Calu3 (cell line): ENCODE data around the gene RPTOR. TPM values are rescaled to one million over a fixed set of nuclear protein-coding genes. Genes with fewer than 3 reads are reported as not detected.
A peak's percentile ranks its signal among the peaks of the same experiment; 100 is the strongest.

Experiments used
- Bru-seq: library from RNA; stranded (reverse); fragments of 400-500 nt; gene quantifications from one replicate; lab custom pipeline; 2021; lab: Mats Ljungman, UMichigan
- BruChase-seq, 2 experiments: library from RNA; stranded (reverse); fragments of 400-500 nt; gene quantifications; one replicate each; lab custom pipeline; 2021; lab: Mats Ljungman, UMichigan
- BruUV-seq: library from RNA; stranded (reverse); fragments of 400-500 nt; replicated peaks from 2 replicates; lab custom pipeline; 2021; lab: Mats Ljungman, UMichigan
- CTCF ChIA-PET: fragments of 300-600 bp; sonication (Branson Sonifier 250); formaldehyde crosslinking; loops from one replicate; lab custom pipeline; 2022; ENCODE audit warnings: antibody characterized with exemption; lab: Charles Lee
- DNase-seq: peaks from one replicate; pipeline ENCODE4 v3.0.0; 2022
- H3K27ac Mint-ChIP-seq: one replicate; pipeline ENCODE4 v1.8.0; 2022; ENCODE audit warnings: mixed read lengths; ENCODE audit not compliant: unreplicated experiment
- H3K27me3 Mint-ChIP-seq: one replicate; pipeline ENCODE4 v1.8.0; 2022; ENCODE audit warnings: mixed read lengths; ENCODE audit not compliant: unreplicated experiment
- H3K36me3 Mint-ChIP-seq: one replicate; pipeline ENCODE4 v1.8.0; 2022; ENCODE audit warnings: mild to moderate bottlenecking, moderate library complexity, mixed read lengths; ENCODE audit not compliant: insufficient read depth, unreplicated experiment
- H3K4me1 Mint-ChIP-seq: one replicate; pipeline ENCODE4 v1.8.0; 2022; ENCODE audit warnings: mild to moderate bottlenecking, low read depth, mixed read lengths; ENCODE audit not compliant: unreplicated experiment
- H3K4me3 Mint-ChIP-seq: one replicate; pipeline ENCODE4 v1.8.0; 2022; ENCODE audit warnings: mild to moderate bottlenecking, low read depth, moderate library complexity, mixed read lengths; ENCODE audit not compliant: unreplicated experiment
- H3K9me3 Mint-ChIP-seq: one replicate; pipeline ENCODE4 v1.8.0; 2022; ENCODE audit warnings: low read depth, mixed read lengths; ENCODE audit not compliant: unreplicated experiment
- intact Hi-C: fragments of 100-400 bp; cut with micrococcal nuclease; formaldehyde crosslinking; loops from one replicate; pipeline ENCODE4 v1.10.0; 2022; ENCODE audit not compliant: unreplicated experiment
- long read RNA-seq: library from polyadenylated mRNA; stranded (forward); transcript quantifications from one replicate; pipeline ENCODE4 v2.0.0, GENCODE V29; 2022
- total RNA-seq: library from RNA; stranded (reverse); gene quantifications from 2 replicates; pipeline ENCODE4 v1.2.3, GENCODE V29; 2022
- TF ChIP-seq, protein P1 (sequence below): fragments of 200-600 bp; IDR thresholded peaks from one replicate; pipeline ENCODE4 v1.8.0; 2022; ENCODE audit warnings: antibody characterized with exemption; ENCODE audit not compliant: unreplicated experiment

Gene RPTOR, protein sequence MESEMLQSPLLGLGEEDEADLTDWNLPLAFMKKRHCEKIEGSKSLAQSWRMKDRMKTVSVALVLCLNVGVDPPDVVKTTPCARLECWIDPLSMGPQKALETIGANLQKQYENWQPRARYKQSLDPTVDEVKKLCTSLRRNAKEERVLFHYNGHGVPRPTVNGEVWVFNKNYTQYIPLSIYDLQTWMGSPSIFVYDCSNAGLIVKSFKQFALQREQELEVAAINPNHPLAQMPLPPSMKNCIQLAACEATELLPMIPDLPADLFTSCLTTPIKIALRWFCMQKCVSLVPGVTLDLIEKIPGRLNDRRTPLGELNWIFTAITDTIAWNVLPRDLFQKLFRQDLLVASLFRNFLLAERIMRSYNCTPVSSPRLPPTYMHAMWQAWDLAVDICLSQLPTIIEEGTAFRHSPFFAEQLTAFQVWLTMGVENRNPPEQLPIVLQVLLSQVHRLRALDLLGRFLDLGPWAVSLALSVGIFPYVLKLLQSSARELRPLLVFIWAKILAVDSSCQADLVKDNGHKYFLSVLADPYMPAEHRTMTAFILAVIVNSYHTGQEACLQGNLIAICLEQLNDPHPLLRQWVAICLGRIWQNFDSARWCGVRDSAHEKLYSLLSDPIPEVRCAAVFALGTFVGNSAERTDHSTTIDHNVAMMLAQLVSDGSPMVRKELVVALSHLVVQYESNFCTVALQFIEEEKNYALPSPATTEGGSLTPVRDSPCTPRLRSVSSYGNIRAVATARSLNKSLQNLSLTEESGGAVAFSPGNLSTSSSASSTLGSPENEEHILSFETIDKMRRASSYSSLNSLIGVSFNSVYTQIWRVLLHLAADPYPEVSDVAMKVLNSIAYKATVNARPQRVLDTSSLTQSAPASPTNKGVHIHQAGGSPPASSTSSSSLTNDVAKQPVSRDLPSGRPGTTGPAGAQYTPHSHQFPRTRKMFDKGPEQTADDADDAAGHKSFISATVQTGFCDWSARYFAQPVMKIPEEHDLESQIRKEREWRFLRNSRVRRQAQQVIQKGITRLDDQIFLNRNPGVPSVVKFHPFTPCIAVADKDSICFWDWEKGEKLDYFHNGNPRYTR (N-terminal part only)
- total RNA-seq (41.7 and 41.8 TPM in 2 replicates), Bru-seq, nascent RNA (percentile 74 among the genes with signal in this experiment), BruChase-seq, experiment 1, labeled RNA remaining after a 6-hour chase (percentile 64 among the genes with signal in this experiment), BruChase-seq, experiment 2, labeled RNA remaining after a 2-hour chase (percentile 61 among the genes with signal in this experiment)
- long read RNA-seq, transcript RPTOR-212 (6 exons, 2,499 nt): major isoform, 5 of 12 reads
- long read RNA-seq, partial matches to known transcripts: 0 of 12 reads
- long read RNA-seq, other reads (novel, unspliced or antisense): 7 of 12 reads

DNA sequence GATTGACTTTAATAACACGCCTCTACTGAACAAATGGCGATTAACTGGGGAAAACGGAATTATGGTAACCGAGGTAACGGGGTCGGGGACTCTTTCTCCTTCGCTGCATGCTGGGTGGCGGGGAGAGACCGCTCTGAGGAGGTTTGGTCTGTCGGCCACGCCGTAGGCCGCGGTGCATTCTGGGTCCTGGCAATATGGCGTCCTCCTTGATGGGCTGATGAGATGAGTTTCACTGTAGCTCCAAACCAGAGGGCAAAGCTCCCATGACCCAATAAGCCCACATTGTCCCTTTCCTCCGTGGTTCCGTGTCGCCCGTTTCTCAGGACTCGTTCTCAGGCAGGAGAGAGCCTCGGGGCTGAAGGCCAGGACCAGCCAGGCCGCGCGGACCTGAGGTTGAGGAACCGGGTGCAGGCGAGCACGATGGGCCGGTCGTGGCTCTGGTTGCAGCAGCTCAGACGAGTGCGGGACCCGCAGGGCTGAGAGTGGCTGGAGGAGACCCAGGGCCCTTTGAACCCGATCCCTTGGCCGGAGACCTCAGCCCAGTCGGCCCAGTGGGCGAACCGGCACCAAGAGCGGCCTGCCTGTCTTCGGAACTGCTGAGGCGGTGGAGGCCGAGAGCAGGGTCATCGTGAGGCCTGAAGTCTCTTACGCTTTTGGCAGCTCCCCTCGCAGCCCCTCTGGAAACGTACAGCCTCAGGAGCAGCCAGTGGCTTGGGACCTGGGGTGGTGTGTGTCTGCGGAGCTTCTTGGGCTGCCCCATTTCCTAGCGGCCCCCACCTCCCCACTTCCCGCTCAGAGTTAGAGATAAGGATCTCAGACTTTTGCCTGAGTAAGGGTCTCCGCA is at the start of gene RPTOR:
Gene RPTOR, plus strand, starts transcription at position 184 of the 844 bp plus-strand sequence. CDS start 792 bp downstream, outside the sequence.
- peaks cover 17% of the 10 kb centered on the region for H3K4me1 Mint-ChIP-seq
- intact Hi-C loops: no loop called here
- DNase-seq: peak; percentile 92
- peaks cover 16% of the 10 kb centered on the region for H3K36me3 Mint-ChIP-seq
- H3K4me3 Mint-ChIP-seq: peak within 1 kb of the TSS; percentile 83
- no peaks in the 10 kb centered on the region for H3K27me3 Mint-ChIP-seq
- no TSS peak for BruUV-seq
- CTCF ChIA-PET: no interaction called here
- no peaks in the 10 kb centered on the region for H3K9me3 Mint-ChIP-seq
- H3K27ac Mint-ChIP-seq: peak within 1 kb of the TSS; percentile 91
- TF ChIP-seq, protein P1, sequence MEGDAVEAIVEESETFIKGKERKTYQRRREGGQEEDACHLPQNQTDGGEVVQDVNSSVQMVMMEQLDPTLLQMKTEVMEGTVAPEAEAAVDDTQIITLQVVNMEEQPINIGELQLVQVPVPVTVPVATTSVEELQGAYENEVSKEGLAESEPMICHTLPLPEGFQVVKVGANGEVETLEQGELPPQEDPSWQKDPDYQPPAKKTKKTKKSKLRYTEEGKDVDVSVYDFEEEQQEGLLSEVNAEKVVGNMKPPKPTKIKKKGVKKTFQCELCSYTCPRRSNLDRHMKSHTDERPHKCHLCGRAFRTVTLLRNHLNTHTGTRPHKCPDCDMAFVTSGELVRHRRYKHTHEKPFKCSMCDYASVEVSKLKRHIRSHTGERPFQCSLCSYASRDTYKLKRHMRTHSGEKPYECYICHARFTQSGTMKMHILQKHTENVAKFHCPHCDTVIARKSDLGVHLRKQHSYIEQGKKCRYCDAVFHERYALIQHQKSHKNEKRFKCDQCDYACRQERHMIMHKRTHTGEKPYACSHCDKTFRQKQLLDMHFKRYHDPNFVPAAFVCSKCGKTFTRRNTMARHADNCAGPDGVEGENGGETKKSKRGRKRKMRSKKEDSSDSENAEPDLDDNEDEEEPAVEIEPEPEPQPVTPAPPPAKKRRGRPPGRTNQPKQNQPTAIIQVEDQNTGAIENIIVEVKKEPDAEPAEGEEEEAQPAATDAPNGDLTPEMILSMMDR: no peak

DNA sequence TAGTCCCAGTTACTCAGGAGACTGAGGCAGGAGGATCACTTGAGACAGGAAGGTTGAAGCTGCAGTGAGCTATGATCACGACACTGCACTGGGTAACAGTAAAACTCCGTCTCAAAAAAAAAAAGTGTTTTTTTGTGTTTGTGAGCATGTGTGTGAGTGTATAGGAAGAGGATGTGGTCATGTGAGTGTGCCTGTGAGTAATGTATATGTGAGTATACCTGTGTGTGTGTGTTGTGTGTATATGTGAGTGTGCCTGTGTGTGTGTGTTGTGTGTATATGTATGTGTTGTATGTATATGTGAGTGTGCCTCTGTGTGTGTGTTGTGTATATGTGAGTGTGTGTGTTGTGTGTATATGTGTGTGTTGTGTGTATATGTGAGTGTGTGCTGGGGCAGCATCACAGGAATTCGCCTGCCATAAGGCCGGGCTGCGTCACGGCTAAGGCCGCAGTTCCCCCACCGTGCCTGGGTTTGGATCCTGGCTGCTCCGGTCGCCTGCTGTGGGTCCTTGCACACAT is 46.9 kb upstream of the RPTOR start:
- no peak overlapping the region for H3K4me3 Mint-ChIP-seq
- no peak for DNase-seq
- H3K27ac Mint-ChIP-seq: no peak overlapping the region
- BruUV-seq: no TSS peak
- CTCF ChIA-PET: no interaction called here
- no peaks in the 10 kb centered on the region for H3K4me1 Mint-ChIP-seq
- TF ChIP-seq, protein P1: no peak
- H3K27me3 Mint-ChIP-seq: peaks cover 89% of the 10 kb centered on the region
- no peaks in the 10 kb centered on the region for H3K9me3 Mint-ChIP-seq
- no peaks in the 10 kb centered on the region for H3K36me3 Mint-ChIP-seq
- intact Hi-C loops: no loop called here

DNA sequence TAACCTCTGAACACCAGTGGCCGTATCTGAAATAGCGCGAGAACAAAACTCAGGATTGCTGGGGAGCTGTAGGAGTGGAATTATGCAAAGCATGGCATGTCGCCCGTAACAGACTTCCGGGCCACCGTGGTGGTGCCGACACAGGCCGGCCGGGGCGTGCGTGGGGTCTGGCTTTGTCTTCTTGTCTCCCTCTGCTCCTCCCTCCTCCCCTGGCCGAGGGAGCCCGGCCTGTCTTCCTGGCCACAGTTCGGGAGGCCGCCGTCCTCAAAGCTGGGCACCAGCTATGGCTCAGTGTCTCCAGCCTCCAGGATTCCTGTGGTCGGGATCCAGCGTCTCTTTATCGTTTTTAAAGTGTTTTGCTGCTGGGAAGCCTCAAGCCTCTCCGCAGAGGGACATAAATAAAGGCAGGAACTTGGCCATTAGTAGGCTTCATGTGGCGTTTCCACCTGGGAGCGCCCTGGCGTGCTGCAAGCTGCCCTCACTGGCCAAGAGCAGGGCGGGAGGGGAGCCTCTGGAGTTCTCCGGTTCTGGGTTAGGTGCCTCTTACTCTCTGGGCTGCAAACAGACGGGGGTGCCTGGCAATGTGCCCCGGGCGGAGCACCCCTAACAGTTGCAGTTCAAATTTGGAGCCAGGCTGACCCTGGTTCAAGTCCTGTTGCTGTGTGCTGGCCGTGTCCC is 46.3 kb upstream of the RPTOR start:
- DNase-seq: no peak
- no TSS peak for BruUV-seq
- H3K9me3 Mint-ChIP-seq: no peaks in the 10 kb centered on the region
- no peaks in the 10 kb centered on the region for H3K4me1 Mint-ChIP-seq
- H3K4me3 Mint-ChIP-seq: no peak overlapping the region
- intact Hi-C loops: no loop called here
- CTCF ChIA-PET: interaction anchor here (0.5 to 0.6 kb wide), 2 partner anchors 229 to 247 kb away, joined by 3 to 6 read pairs; no protein-coding TSS in a partner anchor
- no peaks in the 10 kb centered on the region for H3K36me3 Mint-ChIP-seq
- TF ChIP-seq, protein P1: no peak
- H3K27ac Mint-ChIP-seq: no peak overlapping the region
- H3K27me3 Mint-ChIP-seq: peaks cover 95% of the 10 kb centered on the region
